T-helper 1 cell (primary cell): ENCODE measurements around the gene GPR141.

Source experiments
- DNase-seq, 5 donors: peaks; one replicate each; pipeline ENCODE4 v3.0.0-alpha.2; 2012 to 2020
- total RNA-seq, 4 donors: gene quantifications; one replicate each; lab custom pipeline; 2026; lab: John Stamatoyannopoulos, UW

The GPR141 gene
- 0 to 0.27 (median 0.06) reads per million in 4 donors for total RNA-seq

- no peak for DNase-seq
These were observed at the start of gene GPR141 for GRCh38 chr7:37683246-37684120. GPR141 (plus strand) TSS chr7:37683766; CDS start chr7:37740394, 56,628 bp downstream.

- DNase-seq = no peak
These were observed 48.2 kb upstream of the GPR141 start for GRCh38 chr7:37635346-37635745.

- no peak for DNase-seq
These were observed 41.5 kb upstream of the GPR141 start for GRCh38 chr7:37642028-37642540.

- DNase-seq = no peak
These were observed 39.7 kb upstream of the GPR141 start for GRCh38 chr7:37643876-37644275.

GRCh38 chr7:37645282-37646050 is 38.1 kb upstream of the GPR141 start:
- no peak for DNase-seq

- no peak for DNase-seq
These were observed 26.5 kb upstream of the GPR141 start for GRCh38 chr7:37656913-37657530.

GRCh38 chr7:37657816-37658215 is 25.8 kb upstream of the GPR141 start:
- DNase-seq = no peak

GRCh38 chr7:37659971-37660565 is 23.5 kb upstream of the GPR141 start:
- DNase-seq = no peak

- no peak for DNase-seq
These were observed 23.0 kb upstream of the GPR141 start for GRCh38 chr7:37660614-37661013.

GRCh38 chr7:37663693-37664092 is 19.9 kb upstream of the GPR141 start:
- DNase-seq = no peak

GRCh38 chr7:37665352-37666022 is 18.1 kb upstream of the GPR141 start:
- no peak for DNase-seq

- no peak for DNase-seq
These were observed 17.4 kb upstream of the GPR141 start for GRCh38 chr7:37666026-37666799.

- DNase-seq = no peak
These were observed 13.7 kb upstream of the GPR141 start for GRCh38 chr7:37669818-37670217.

- no peak for DNase-seq
These were observed 13.1 kb upstream of the GPR141 start for GRCh38 chr7:37670436-37670835.

GRCh38 chr7:37671876-37672275 is 11.7 kb upstream of the GPR141 start:
- DNase-seq = no peak

- DNase-seq = no peak
These were observed 10.6 kb upstream of the GPR141 start for GRCh38 chr7:37672926-37673325.

- no peak for DNase-seq
These were observed 10.0 kb upstream of the GPR141 start for GRCh38 chr7:37673523-37673922.

- no peak for DNase-seq
These were observed 9.0 kb upstream of the GPR141 start for GRCh38 chr7:37674531-37674930.

GRCh38 chr7:37675749-37676148 is 7.8 kb upstream of the GPR141 start:
- no peak for DNase-seq

- no peak for DNase-seq
These were observed 1.4 kb downstream of the GPR141 start for GRCh38 chr7:37684927-37685326.
